ENCODE data around the gene MKX.

Gene MKX

GRCh38 chr10:27646194-27646593 is 99.4 kb downstream of the MKX start:
- Histone ChIP-seq H3K36me3 (ENCODE audit: control insufficient read depth, insufficient read depth, low read length) (no peaks in the 10 kb centered on the region), H3K27me3 (ENCODE audit: control insufficient read depth, insufficient read depth, low read length) (no peaks in the 10 kb centered on the region), H3K9me3 (ENCODE audit: control insufficient read depth, insufficient read depth, low read depth, low read length) (no peaks in the 10 kb centered on the region), H3K4me1 (ENCODE audit: control insufficient read depth, insufficient read depth, low read length) (no peaks in the 10 kb centered on the region), H3K27ac (ENCODE audit: low read depth, low read length) (no peak overlapping the region), H3K9ac (ENCODE audit: low read length) (no peak overlapping the region), H3K4me3 (ENCODE audit: low read depth, low read length) (no peak overlapping the region)

GRCh38 chr10:27644307-27644939 is 101.2 kb downstream of the MKX start:
- no peak overlapping the region for H3K4me3 ChIP-seq (ENCODE audit: low read depth, low read length)
- no peak overlapping the region for H3K9ac ChIP-seq (ENCODE audit: low read length)
- no peaks in the 10 kb centered on the region for H3K9me3 ChIP-seq (ENCODE audit: control insufficient read depth, insufficient read depth, low read depth, low read length)
- H3K27ac ChIP-seq (ENCODE audit: low read depth, low read length) = no peak overlapping the region
- H3K27me3 ChIP-seq (ENCODE audit: control insufficient read depth, insufficient read depth, low read length) = no peaks in the 10 kb centered on the region
- H3K4me1 ChIP-seq (ENCODE audit: control insufficient read depth, insufficient read depth, low read length) = no peaks in the 10 kb centered on the region
- no peaks in the 10 kb centered on the region for H3K36me3 ChIP-seq (ENCODE audit: control insufficient read depth, insufficient read depth, low read length)

GRCh38 chr10:27643301-27643700 is 102.3 kb downstream of the MKX start:
- Histone ChIP-seq H3K9ac (ENCODE audit: low read length) (no peak overlapping the region), H3K4me1 (ENCODE audit: control insufficient read depth, insufficient read depth, low read length) (no peaks in the 10 kb centered on the region), H3K4me3 (ENCODE audit: low read depth, low read length) (no peak overlapping the region), H3K27ac (ENCODE audit: low read depth, low read length) (no peak overlapping the region), H3K27me3 (ENCODE audit: control insufficient read depth, insufficient read depth, low read length) (no peaks in the 10 kb centered on the region), H3K9me3 (ENCODE audit: control insufficient read depth, insufficient read depth, low read depth, low read length) (no peaks in the 10 kb centered on the region), H3K36me3 (ENCODE audit: control insufficient read depth, insufficient read depth, low read length) (no peaks in the 10 kb centered on the region)

- Histone ChIP-seq H3K27ac (ENCODE audit: low read depth, low read length) (no peak overlapping the region), H3K36me3 (ENCODE audit: control insufficient read depth, insufficient read depth, low read length) (no peaks in the 10 kb centered on the region), H3K4me1 (ENCODE audit: control insufficient read depth, insufficient read depth, low read length) (no peaks in the 10 kb centered on the region), H3K4me3 (ENCODE audit: low read depth, low read length) (no peak overlapping the region), H3K9me3 (ENCODE audit: control insufficient read depth, insufficient read depth, low read depth, low read length) (no peaks in the 10 kb centered on the region), H3K27me3 (ENCODE audit: control insufficient read depth, insufficient read depth, low read length) (no peaks in the 10 kb centered on the region), H3K9ac (ENCODE audit: low read length) (no peak overlapping the region)
These were observed 103.5 kb downstream of the MKX start for GRCh38 chr10:27642023-27642589.

DNA sequence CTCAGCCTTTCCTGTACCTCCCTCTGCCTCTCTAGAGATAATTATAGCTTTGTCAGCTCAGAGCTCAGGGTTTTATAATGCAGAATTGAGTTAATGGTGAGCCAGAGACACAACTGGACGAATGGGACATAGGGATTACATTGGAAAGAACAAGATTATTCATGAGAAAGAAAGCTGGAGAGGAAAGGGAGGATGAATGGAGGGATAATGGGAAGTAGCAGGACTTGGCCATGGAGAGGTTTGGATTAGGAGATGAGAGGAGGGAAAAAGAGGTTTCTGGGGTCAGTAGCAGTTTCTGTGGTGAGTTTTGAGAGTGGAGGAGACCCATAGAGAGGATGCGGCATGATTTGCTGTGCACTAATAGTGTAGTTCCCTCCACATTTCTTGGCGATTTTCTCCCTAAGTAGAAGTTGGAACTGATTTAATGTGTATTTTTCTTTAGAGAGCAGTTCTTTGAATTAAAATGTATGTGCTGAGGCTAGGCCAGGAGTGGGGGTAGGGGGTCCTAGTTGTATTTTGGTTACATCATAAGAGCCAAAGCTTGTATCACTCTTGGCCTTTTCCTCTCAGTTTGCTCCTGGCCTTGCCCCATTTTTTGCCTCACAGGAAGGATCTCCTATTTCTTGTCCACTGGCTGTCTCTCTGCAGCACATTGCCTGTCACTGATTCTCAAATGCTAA is 107.4 kb downstream of the MKX start:
- H3K9me3 ChIP-seq (ENCODE audit: control insufficient read depth, insufficient read depth, low read depth, low read length) = no peaks in the 10 kb centered on the region
- H3K27ac ChIP-seq (ENCODE audit: low read depth, low read length) = no peak overlapping the region
- no peak overlapping the region for H3K9ac ChIP-seq (ENCODE audit: low read length)
- no peaks in the 10 kb centered on the region for H3K4me1 ChIP-seq (ENCODE audit: control insufficient read depth, insufficient read depth, low read length)
- no peaks in the 10 kb centered on the region for H3K36me3 ChIP-seq (ENCODE audit: control insufficient read depth, insufficient read depth, low read length)
- H3K27me3 ChIP-seq (ENCODE audit: control insufficient read depth, insufficient read depth, low read length) = no peaks in the 10 kb centered on the region
- no peak overlapping the region for H3K4me3 ChIP-seq (ENCODE audit: low read depth, low read length)

DNA sequence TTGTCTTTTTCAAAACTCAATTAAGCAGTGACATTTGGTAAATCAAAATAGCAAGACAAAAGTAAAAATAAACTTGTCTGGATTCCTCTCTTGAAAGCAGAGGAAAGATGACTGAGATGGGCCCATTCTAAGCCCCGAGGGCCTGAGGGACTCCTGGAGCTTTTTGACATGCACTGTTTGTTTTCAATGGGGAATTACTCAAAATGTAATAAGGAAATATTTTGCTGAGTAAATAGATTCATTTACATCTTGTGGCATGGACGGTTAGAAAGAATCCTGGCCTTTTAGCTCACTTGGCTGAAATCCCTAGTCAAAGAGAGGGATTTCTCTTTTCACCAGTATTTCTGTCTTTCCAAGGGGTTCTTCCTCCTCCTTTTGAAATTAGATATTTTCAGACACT is 108.0 kb downstream of the MKX start:
- H3K27me3 ChIP-seq (ENCODE audit: control insufficient read depth, insufficient read depth, low read length) = no peaks in the 10 kb centered on the region
- no peaks in the 10 kb centered on the region for H3K36me3 ChIP-seq (ENCODE audit: control insufficient read depth, insufficient read depth, low read length)
- H3K4me3 ChIP-seq (ENCODE audit: low read depth, low read length) = no peak overlapping the region
- H3K27ac ChIP-seq (ENCODE audit: low read depth, low read length) = no peak overlapping the region
- no peaks in the 10 kb centered on the region for H3K9me3 ChIP-seq (ENCODE audit: control insufficient read depth, insufficient read depth, low read depth, low read length)
- H3K4me1 ChIP-seq (ENCODE audit: control insufficient read depth, insufficient read depth, low read length) = no peaks in the 10 kb centered on the region
- no peak overlapping the region for H3K9ac ChIP-seq (ENCODE audit: low read length)

GRCh38 chr10:27636816-27637215 is 108.8 kb downstream of the MKX start:
- H3K4me1 ChIP-seq (ENCODE audit: control insufficient read depth, insufficient read depth, low read length) = no peaks in the 10 kb centered on the region
- no peak overlapping the region for H3K27ac ChIP-seq (ENCODE audit: low read depth, low read length)
- no peak overlapping the region for H3K9ac ChIP-seq (ENCODE audit: low read length)
- H3K36me3 ChIP-seq (ENCODE audit: control insufficient read depth, insufficient read depth, low read length) = no peaks in the 10 kb centered on the region
- H3K27me3 ChIP-seq (ENCODE audit: control insufficient read depth, insufficient read depth, low read length) = no peaks in the 10 kb centered on the region
- no peaks in the 10 kb centered on the region for H3K9me3 ChIP-seq (ENCODE audit: control insufficient read depth, insufficient read depth, low read depth, low read length)
- no peak overlapping the region for H3K4me3 ChIP-seq (ENCODE audit: low read depth, low read length)

DNA sequence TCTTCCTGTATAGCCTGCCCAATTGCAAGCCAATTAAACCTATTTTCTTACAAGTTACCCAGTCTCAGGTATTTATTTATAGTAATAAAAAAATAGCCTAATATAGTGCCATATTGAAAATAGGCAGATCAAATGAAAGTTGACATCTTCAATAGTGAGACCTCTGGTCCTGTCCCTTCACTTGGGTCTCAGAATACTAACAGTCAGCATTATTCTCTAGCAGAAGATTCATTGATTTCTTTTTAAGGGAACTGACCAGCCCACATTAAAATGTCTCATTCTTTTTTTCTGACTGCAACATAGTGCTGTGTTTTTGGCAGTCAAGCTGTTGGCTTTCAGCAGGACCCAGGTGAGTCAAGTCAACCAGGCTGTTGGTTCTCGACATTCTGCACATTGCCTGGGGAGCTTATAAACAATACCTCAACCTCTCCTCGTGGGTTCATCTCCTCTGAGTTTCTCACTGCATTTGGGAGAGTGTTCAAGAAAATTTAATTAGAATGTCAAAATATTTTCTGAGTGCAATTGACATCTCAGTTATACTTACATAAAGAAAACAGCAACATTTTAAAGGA is 109.8 kb downstream of the MKX start:
- H3K9ac ChIP-seq (ENCODE audit: low read length) = no peak overlapping the region
- H3K27ac ChIP-seq (ENCODE audit: low read depth, low read length) = no peak overlapping the region
- no peaks in the 10 kb centered on the region for H3K27me3 ChIP-seq (ENCODE audit: control insufficient read depth, insufficient read depth, low read length)
- H3K9me3 ChIP-seq (ENCODE audit: control insufficient read depth, insufficient read depth, low read depth, low read length) = no peaks in the 10 kb centered on the region
- H3K4me1 ChIP-seq (ENCODE audit: control insufficient read depth, insufficient read depth, low read length) = no peaks in the 10 kb centered on the region
- no peak overlapping the region for H3K4me3 ChIP-seq (ENCODE audit: low read depth, low read length)
- no peaks in the 10 kb centered on the region for H3K36me3 ChIP-seq (ENCODE audit: control insufficient read depth, insufficient read depth, low read length)

GRCh38 chr10:27635290-27635689 is 110.3 kb downstream of the MKX start:
- H3K9ac ChIP-seq (ENCODE audit: low read length) = no peak overlapping the region
- no peaks in the 10 kb centered on the region for H3K36me3 ChIP-seq (ENCODE audit: control insufficient read depth, insufficient read depth, low read length)
- no peak overlapping the region for H3K4me3 ChIP-seq (ENCODE audit: low read depth, low read length)
- no peaks in the 10 kb centered on the region for H3K27me3 ChIP-seq (ENCODE audit: control insufficient read depth, insufficient read depth, low read length)
- H3K4me1 ChIP-seq (ENCODE audit: control insufficient read depth, insufficient read depth, low read length) = no peaks in the 10 kb centered on the region
- no peak overlapping the region for H3K27ac ChIP-seq (ENCODE audit: low read depth, low read length)
- no peaks in the 10 kb centered on the region for H3K9me3 ChIP-seq (ENCODE audit: control insufficient read depth, insufficient read depth, low read depth, low read length)

GRCh38 chr10:27628621-27629020 is 117.0 kb downstream of the MKX start:
- Histone ChIP-seq H3K4me3 (ENCODE audit: low read depth, low read length) (no peak overlapping the region), H3K27ac (ENCODE audit: low read depth, low read length) (no peak overlapping the region), H3K9me3 (ENCODE audit: control insufficient read depth, insufficient read depth, low read depth, low read length) (no peaks in the 10 kb centered on the region), H3K4me1 (ENCODE audit: control insufficient read depth, insufficient read depth, low read length) (peaks cover 12% of the 10 kb centered on the region; the same call in 1 of the 2 replicates), H3K36me3 (ENCODE audit: control insufficient read depth, insufficient read depth, low read length) (no peaks in the 10 kb centered on the region), H3K9ac (ENCODE audit: low read length) (no peak overlapping the region), H3K27me3 (ENCODE audit: control insufficient read depth, insufficient read depth, low read length) (no peaks in the 10 kb centered on the region)

DNA sequence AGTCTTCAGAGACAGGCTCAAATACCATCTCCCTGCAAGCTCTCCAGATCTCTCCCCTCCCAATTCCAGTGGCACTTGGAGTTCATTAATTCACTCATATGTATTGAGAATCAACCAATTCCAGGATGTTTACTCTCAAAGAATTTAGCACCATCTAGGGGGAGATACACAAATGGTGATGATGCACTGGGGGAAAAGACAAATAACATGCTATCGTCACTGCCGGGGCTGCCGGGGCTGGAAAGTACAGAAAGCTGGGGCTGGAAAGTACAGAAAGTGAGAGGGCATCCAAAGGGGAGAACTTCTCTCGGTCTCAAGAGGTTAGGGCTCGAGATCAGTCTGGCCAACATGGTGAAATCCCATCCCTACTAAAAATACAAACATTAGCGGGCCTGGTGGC is 118.7 kb downstream of the MKX start:
- Histone ChIP-seq H3K27ac (ENCODE audit: low read depth, low read length) (no peak overlapping the region), H3K9ac (ENCODE audit: low read length) (no peak overlapping the region), H3K36me3 (ENCODE audit: control insufficient read depth, insufficient read depth, low read length) (no peaks in the 10 kb centered on the region), H3K27me3 (ENCODE audit: control insufficient read depth, insufficient read depth, low read length) (no peaks in the 10 kb centered on the region), H3K4me1 (ENCODE audit: control insufficient read depth, insufficient read depth, low read length) (peaks cover 12% of the 10 kb centered on the region; the same call in 1 of the 2 replicates), H3K9me3 (ENCODE audit: control insufficient read depth, insufficient read depth, low read depth, low read length) (no peaks in the 10 kb centered on the region), H3K4me3 (ENCODE audit: low read depth, low read length) (no peak overlapping the region)

Data from HUES6 (cell line).